Vagina (tissue), 2 donors: ENCODE measurements around the gene EYS.

ENCODE experiments used
- POLR2A ChIP-seq, 2 donors: fragments of 450-650 bp; IDR thresholded peaks; one replicate each; pipeline ENCODE4 v1.6.1; 2017; ENCODE audit warnings: antibody characterized with exemption in 2 of 2, mild to moderate bottlenecking in 2 of 2, moderate library complexity in 2 of 2
- POLR2AphosphoS5 ChIP-seq, 2 donors: sonication (generic); formaldehyde crosslinking; IDR thresholded peaks; one replicate each; pipeline ENCODE4 v1.9.0; 2017; ENCODE audit warnings: antibody characterized with exemption in 2 of 2, mild to moderate bottlenecking in 2 of 2, low read depth in 1 of 2; ENCODE audit not compliant: insufficient read depth in 1 of 2

GRCh38 chr6:64985726-64986125, 721.3 kb downstream of the EYS start:
- TF ChIP-seq POLR2A (IDR thresholded peaks at IDR 0.05) (no peak), POLR2AphosphoS5 (IDR thresholded peaks at IDR 0.05; ENCODE audit: insufficient read depth in 1 of 2, low read depth in 1 of 2) (no peak)
